Peyer's patch (tissue), 4 donors: ENCODE measurements around the gene PIK3C2A.

Experiments used
- CTCF ChIP-seq, 6 experiments: fragments of 450-650 bp in 4 of 6; fragments of 200-600 bp in 2 of 6; sonication (generic) in 1 of 6; IDR thresholded peaks; one replicate each; pipeline ENCODE4 v1.5.1; 2017 to 2019; ENCODE audit warnings: antibody characterized with exemption in 6 of 6, mild to moderate bottlenecking in 3 of 6, moderate library complexity in 1 of 6
- POLR2A ChIP-seq, 2 donors: fragments of 450-650 bp; IDR thresholded peaks; one replicate each; pipeline ENCODE4 v1.5.1; 2017; ENCODE audit warnings: antibody characterized with exemption in 2 of 2, mild to moderate bottlenecking in 2 of 2, moderate library complexity in 2 of 2

- TF ChIP-seq CTCF (IDR thresholded peaks at IDR 0.05): no peak
- TF ChIP-seq POLR2A (IDR thresholded peaks at IDR 0.05): no peak
Measured at GRCh38 chr11:17229481-17230152, 21.8 kb upstream of the PIK3C2A start.
